Adrenal gland (tissue), 5 donors: Measurements from ENCODE around the gene DLG2.

Source experiments
- CTCF ChIP-seq, 6 experiments: fragments of 450-650 bp in 4 of 6; fragments of 200-600 bp in 2 of 6; sonication (generic) in 1 of 6; IDR thresholded peaks; 1 replicate in 5 of 6; 2 replicates in 1 of 6; pipeline versions ENCODE4 v1.5.1 to v1.8.0; 2016 to 2021; ENCODE audit warnings: antibody characterized with exemption in 6 of 6, mild to moderate bottlenecking in 2 of 6, moderate library complexity in 1 of 6
- POLR2A ChIP-seq, 2 donors: fragments of 450-650 bp; IDR thresholded peaks; one replicate each; pipeline ENCODE4 v1.6.1; 2017; ENCODE audit warnings: antibody characterized with exemption in 2 of 2, mild to moderate bottlenecking in 2 of 2, moderate library complexity in 1 of 2
- donor health status: DM: no; HTN: no; CAD: no.

- TF ChIP-seq POLR2A (IDR thresholded peaks at IDR 0.05) (no peak), CTCF (IDR thresholded peaks at IDR 0.05) (no peak)
Measured at GRCh38 chr11:83455356-83455755, 2171.8 kb downstream of the DLG2 start.
